Liver (tissue), 9 donors: Measurements from ENCODE around the gene ID1. TPM values are rescaled to one million over a fixed set of nuclear protein-coding genes. Genes with fewer than 3 reads are reported as not detected.

Experiments used
- DNase-seq: peaks from one replicate; pipeline ENCODE4 v3.0.0-alpha.2; 2017; ENCODE audit warnings: low spot score
- H3K27ac ChIP-seq, 2 donors: one replicate each; pipeline ENCODE4 v1.7.0; 2013; ENCODE audit warnings: inconsistent platforms in 2 of 2, low read length in 2 of 2, control low read depth in 1 of 2, low read depth in 1 of 2, mild to moderate bottlenecking in 1 of 2
- H3K27me3 ChIP-seq, 4 donors: one replicate each; pipeline versions ENCODE4 v1.6.1 to v1.7.0; 2013; ENCODE audit warnings: low read length in 3 of 4, inconsistent platforms in 1 of 4, mild to moderate bottlenecking in 1 of 4, moderate library complexity in 1 of 4; ENCODE audit not compliant: control insufficient read depth in 4 of 4, insufficient read depth in 4 of 4
- H3K36me3 ChIP-seq, 4 donors: one replicate each; pipeline versions ENCODE4 v1.6.1 to v1.7.0; 2013; ENCODE audit warnings: low read length in 3 of 4, mild to moderate bottlenecking in 3 of 4, low read depth in 1 of 4, moderate library complexity in 1 of 4; ENCODE audit not compliant: control insufficient read depth in 4 of 4, insufficient read depth in 3 of 4
- H3K4me1 ChIP-seq, 4 donors: one replicate each; pipeline versions ENCODE4 v1.6.1 to v1.7.0; 2013; ENCODE audit warnings: low read length in 3 of 4, mild to moderate bottlenecking in 3 of 4, moderate library complexity in 1 of 4; ENCODE audit not compliant: control insufficient read depth in 4 of 4, insufficient read depth in 4 of 4
- H3K4me3 ChIP-seq, 3 donors: one replicate each; pipeline versions ENCODE4 v1.6.1 to v1.7.0; 2013; ENCODE audit warnings: low read length in 3 of 3, control low read depth in 1 of 3, low read depth in 1 of 3, mild to moderate bottlenecking in 1 of 3
- H3K9ac ChIP-seq, 2 donors: one replicate each; pipeline ENCODE4 v1.7.0; 2013; ENCODE audit warnings: low read length in 2 of 2, mild to moderate bottlenecking in 2 of 2, moderate library complexity in 2 of 2, control low read depth in 1 of 2, low read depth in 1 of 2
- H3K9me3 ChIP-seq, 4 donors: one replicate each; pipeline versions ENCODE4 v1.6.1 to v1.7.0; 2013; ENCODE audit warnings: low read length in 3 of 4; ENCODE audit not compliant: control insufficient read depth in 4 of 4
- ATF3 ChIP-seq: IDR thresholded peaks from 2 replicates; pipeline ENCODE4 v1.6.1; 2016; ENCODE audit warnings: antibody characterized with exemption
- CTCF ChIP-seq: fragments of 150-350 bp; IDR thresholded peaks from 2 replicates; pipeline ENCODE4 v1.5.1; 2017; ENCODE audit warnings: improper control_type of control experiment, low read depth, low read length; ENCODE audit not compliant: missing input control
- EGR1 ChIP-seq, 2 donors: IDR thresholded peaks; 2 replicates each; pipeline ENCODE4 v1.6.1; 2016 to 2018; ENCODE audit warnings: antibody characterized with exemption in 2 of 2, low read depth in 2 of 2
- FOXA1 ChIP-seq: IDR thresholded peaks from 2 replicates; pipeline ENCODE4 v1.6.1; 2016; ENCODE audit warnings: antibody characterized with exemption
- FOXA2 ChIP-seq: IDR thresholded peaks from 2 replicates; pipeline ENCODE4 v1.6.1; 2016; ENCODE audit warnings: antibody characterized with exemption
- GABPA ChIP-seq, 2 donors: IDR thresholded peaks in 1 of 2; conservative IDR thresholded peaks in 1 of 2; 2 replicates each; pipeline ENCODE4 v1.6.1; 2016; ENCODE audit warnings: antibody characterized with exemption in 2 of 2, mild to moderate bottlenecking in 1 of 2, moderate library complexity in 1 of 2
- HNF4A ChIP-seq, 2 donors: conservative IDR thresholded peaks; 2 replicates each; pipeline ENCODE4 v1.6.1; 2016; ENCODE audit warnings: antibody characterized with exemption in 2 of 2, mild to moderate bottlenecking in 2 of 2
- HNF4G ChIP-seq: IDR thresholded peaks from 2 replicates; pipeline ENCODE4 v1.6.1; 2016; ENCODE audit warnings: antibody characterized with exemption
- JUND ChIP-seq, 2 donors: IDR thresholded peaks; 2 replicates each; pipeline ENCODE4 v1.6.1; 2016; ENCODE audit warnings: antibody characterized with exemption in 2 of 2
- MAX ChIP-seq: IDR thresholded peaks from 2 replicates; pipeline ENCODE4 v1.6.1; 2016; ENCODE audit warnings: antibody characterized with exemption
- NR2F2 ChIP-seq: IDR thresholded peaks from 2 replicates; pipeline ENCODE4 v1.6.1; 2016; ENCODE audit warnings: antibody characterized with exemption
- RAD21 ChIP-seq, 2 donors: IDR thresholded peaks; 2 replicates each; pipeline ENCODE4 v1.6.1; 2016; ENCODE audit warnings: antibody characterized with exemption in 2 of 2, mild to moderate bottlenecking in 2 of 2
- REST ChIP-seq: IDR thresholded peaks from 2 replicates; pipeline ENCODE4 v1.6.1; 2016; ENCODE audit warnings: antibody characterized with exemption, mild to moderate bottlenecking
- RXRA ChIP-seq, 2 donors: IDR thresholded peaks; 2 replicates each; pipeline ENCODE4 v1.6.1; 2017 to 2018; ENCODE audit warnings: antibody characterized with exemption in 2 of 2, mild to moderate bottlenecking in 1 of 2
- SP1 ChIP-seq: IDR thresholded peaks from 2 replicates; pipeline ENCODE4 v1.6.1; 2018; ENCODE audit warnings: antibody characterized with exemption, mild to moderate bottlenecking
- TAF1 ChIP-seq: conservative IDR thresholded peaks from 2 replicates; pipeline ENCODE4 v1.6.1; 2016; ENCODE audit warnings: antibody characterized with exemption, mild to moderate bottlenecking
- YY1 ChIP-seq: IDR thresholded peaks from 2 replicates; pipeline ENCODE4 v1.6.1; 2016; ENCODE audit warnings: antibody characterized with exemption, mild to moderate bottlenecking
- WGBS: extraction: QIAGEN DNeasy Blood & Tissue Kit; methylation state at CpG from one replicate; pipeline ENCODE4 v1.1.7; 2013; 5-methylcytosine and 5-hydroxymethylcytosine counted together
- polyA plus RNA-seq, 2 donors: library from polyadenylated mRNA; stranded (reverse) in 1 of 2; unstranded in 1 of 2; fragments of 200-250 nt in 1 of 2; fragments of >200 nt in 1 of 2; fragmentation: Nextera tagmentation in 1 of 2; extraction: Ambion mirVana in 1 of 2; gene quantifications; one replicate each; pipeline versions ENCODE4 v1.2.1 to v1.2.3, GENCODE V29; 2013 to 2015
- total RNA-seq, 2 donors: library from RNA; depleted of rRNA; stranded (reverse); fragments of >200 nt; gene quantifications; one replicate each; pipeline ENCODE4 v1.2.3, GENCODE V29; 2014
- TF ChIP-seq, protein P1 (sequence below): IDR thresholded peaks from 2 replicates; pipeline ENCODE4 v1.6.1; 2016; ENCODE audit warnings: antibody characterized with exemption
- donor health status: healthy.
- donor health status: healthy.
- donor health status: healthy.
- donor health status: healthy.
- donor health status: healthy.

Gene ID1
- total and polyA plus RNA-seq, 4 donors = 33.9 to 117 (median 71.2) TPM

DNA sequence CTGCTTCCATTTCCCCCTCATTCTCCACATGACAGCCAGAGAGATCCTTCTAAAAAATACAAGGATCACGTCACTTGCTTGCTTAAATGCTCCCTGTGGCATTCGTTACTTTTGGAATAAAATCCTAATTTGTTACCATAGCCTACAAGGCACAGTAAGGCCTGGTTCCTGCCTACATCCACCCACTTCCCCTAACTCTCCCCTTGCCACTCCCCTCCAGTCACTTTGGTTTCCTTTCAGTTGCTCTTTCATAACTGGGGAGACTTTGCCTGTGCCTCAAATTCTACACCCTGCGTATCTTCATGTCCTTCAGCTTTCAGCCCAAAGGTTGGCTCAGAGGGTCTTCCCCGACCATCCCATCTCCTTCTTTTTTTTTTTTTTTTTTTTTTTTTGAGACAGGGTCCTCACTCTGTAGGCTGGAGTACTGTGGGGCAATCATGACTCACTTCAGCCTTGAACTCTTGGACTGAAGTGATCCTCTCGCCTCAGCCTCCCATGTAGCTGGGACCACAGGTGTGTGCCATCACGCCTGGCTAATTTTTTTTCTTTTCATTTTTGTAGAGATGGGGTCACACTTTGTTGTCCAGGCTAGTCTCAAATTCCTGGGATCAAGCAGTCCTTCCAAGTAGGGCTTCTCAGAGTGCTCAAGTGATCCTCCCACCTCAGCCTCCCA lies 12.5 kb downstream of the ID1 start:
- H3K9ac ChIP-seq = no peak overlapping the region
- 82% methylated on average over 6 of the region's 6 CpGs for WGBS
- TF ChIP-seq SP1 (no peak), NR2F2 (no peak), EGR1 (IDR thresholded peaks at IDR 0.05; ENCODE audit: low read depth in 2 of 2) (no peak), RXRA (IDR thresholded peaks at IDR 0.05) (no peak), TAF1 (no peak), CTCF (no peak), GABPA (IDR thresholded peaks at IDR 0.05 in 1 of 2, conservative IDR thresholded peaks at IDR 0.05 in 1 of 2) (no peak), JUND (IDR thresholded peaks at IDR 0.05) (no peak), FOXA1 (no peak), FOXA2 (no peak), REST (no peak), RAD21 (IDR thresholded peaks at IDR 0.05) (no peak), YY1 (no peak), MAX (no peak), HNF4A (conservative IDR thresholded peaks at IDR 0.05) (no peak)
- TF ChIP-seq, protein P1, sequence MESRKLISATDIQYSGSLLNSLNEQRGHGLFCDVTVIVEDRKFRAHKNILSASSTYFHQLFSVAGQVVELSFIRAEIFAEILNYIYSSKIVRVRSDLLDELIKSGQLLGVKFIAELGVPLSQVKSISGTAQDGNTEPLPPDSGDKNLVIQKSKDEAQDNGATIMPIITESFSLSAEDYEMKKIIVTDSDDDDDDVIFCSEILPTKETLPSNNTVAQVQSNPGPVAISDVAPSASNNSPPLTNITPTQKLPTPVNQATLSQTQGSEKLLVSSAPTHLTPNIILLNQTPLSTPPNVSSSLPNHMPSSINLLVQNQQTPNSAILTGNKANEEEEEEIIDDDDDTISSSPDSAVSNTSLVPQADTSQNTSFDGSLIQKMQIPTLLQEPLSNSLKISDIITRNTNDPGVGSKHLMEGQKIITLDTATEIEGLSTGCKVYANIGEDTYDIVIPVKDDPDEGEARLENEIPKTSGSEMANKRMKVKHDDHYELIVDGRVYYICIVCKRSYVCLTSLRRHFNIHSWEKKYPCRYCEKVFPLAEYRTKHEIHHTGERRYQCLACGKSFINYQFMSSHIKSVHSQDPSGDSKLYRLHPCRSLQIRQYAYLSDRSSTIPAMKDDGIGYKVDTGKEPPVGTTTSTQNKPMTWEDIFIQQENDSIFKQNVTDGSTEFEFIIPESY = no peak
- H3K4me3 ChIP-seq = no peak overlapping the region
- H3K27me3 ChIP-seq = no peaks in the 10 kb centered on the region
- no peak for DNase-seq
- peaks cover 0 to 6% (median 1%) of the 10 kb centered on the region in 4 donors for H3K4me1 ChIP-seq
- no peaks in the 10 kb centered on the region for H3K36me3 ChIP-seq
- no peaks in the 10 kb centered on the region for H3K9me3 ChIP-seq
- H3K27ac ChIP-seq = no peak overlapping the region

DNA sequence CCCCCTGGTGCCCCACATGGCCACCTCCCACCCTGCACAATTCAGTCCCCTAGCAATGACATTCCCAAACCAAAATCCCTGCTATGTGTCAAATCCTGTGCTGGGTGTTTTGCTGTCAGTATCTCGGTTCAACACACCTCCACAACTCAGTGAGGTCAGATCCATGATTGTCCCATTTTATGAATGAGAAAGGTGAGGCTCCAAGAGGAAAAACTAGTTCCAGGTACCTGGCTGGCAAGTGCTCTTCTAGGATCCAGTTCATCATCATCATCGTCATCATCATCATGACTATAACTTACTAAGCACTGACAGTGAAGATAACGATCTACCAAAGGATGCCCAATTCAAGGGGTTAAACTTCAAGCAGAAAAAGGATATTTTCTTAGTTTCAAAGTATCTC lies 15.2 kb downstream of the ID1 start:
- H3K9me3 ChIP-seq = no peaks in the 10 kb centered on the region
- WGBS = 93% methylated on average over 3 of the region's 3 CpGs
- peaks cover 0 to 1% (median 0%) of the 10 kb centered on the region in 4 donors for H3K4me1 ChIP-seq
- H3K4me3 ChIP-seq = no peak overlapping the region
- DNase-seq = no peak
- no peaks in the 10 kb centered on the region for H3K36me3 ChIP-seq
- TF ChIP-seq RXRA (IDR thresholded peaks at IDR 0.05) (no peak), SP1 (no peak), HNF4A (conservative IDR thresholded peaks at IDR 0.05) (no peak), JUND (IDR thresholded peaks at IDR 0.05) (no peak), FOXA2 (no peak), HNF4G (no peak), ATF3 (no peak), CTCF (no peak), RAD21 (IDR thresholded peaks at IDR 0.05) (no peak), FOXA1 (no peak), GABPA (IDR thresholded peaks at IDR 0.05 in 1 of 2, conservative IDR thresholded peaks at IDR 0.05 in 1 of 2) (no peak), EGR1 (IDR thresholded peaks at IDR 0.05; ENCODE audit: low read depth in 2 of 2) (no peak)
- TF ChIP-seq, protein P1 = no peak
- no peaks in the 10 kb centered on the region for H3K27me3 ChIP-seq
- H3K27ac ChIP-seq = no peak overlapping the region
- H3K9ac ChIP-seq = no peak overlapping the region
